Measurements from ENCODE around the gene PRM1. TPM values are rescaled to one million over a fixed set of nuclear protein-coding genes. Genes with fewer than 3 reads are reported as not detected.

The PRM1 gene
- total and polyA plus RNA-seq, 2 of the 13 experiments (the other 11 are each of a cell fraction or from before 2014, with no cell fraction given) = not detected

GRCh38 chr16:11234884-11235702 lies 46.0 kb downstream of the PRM1 start (continued):
- TF ChIP-seq, protein P1, sequence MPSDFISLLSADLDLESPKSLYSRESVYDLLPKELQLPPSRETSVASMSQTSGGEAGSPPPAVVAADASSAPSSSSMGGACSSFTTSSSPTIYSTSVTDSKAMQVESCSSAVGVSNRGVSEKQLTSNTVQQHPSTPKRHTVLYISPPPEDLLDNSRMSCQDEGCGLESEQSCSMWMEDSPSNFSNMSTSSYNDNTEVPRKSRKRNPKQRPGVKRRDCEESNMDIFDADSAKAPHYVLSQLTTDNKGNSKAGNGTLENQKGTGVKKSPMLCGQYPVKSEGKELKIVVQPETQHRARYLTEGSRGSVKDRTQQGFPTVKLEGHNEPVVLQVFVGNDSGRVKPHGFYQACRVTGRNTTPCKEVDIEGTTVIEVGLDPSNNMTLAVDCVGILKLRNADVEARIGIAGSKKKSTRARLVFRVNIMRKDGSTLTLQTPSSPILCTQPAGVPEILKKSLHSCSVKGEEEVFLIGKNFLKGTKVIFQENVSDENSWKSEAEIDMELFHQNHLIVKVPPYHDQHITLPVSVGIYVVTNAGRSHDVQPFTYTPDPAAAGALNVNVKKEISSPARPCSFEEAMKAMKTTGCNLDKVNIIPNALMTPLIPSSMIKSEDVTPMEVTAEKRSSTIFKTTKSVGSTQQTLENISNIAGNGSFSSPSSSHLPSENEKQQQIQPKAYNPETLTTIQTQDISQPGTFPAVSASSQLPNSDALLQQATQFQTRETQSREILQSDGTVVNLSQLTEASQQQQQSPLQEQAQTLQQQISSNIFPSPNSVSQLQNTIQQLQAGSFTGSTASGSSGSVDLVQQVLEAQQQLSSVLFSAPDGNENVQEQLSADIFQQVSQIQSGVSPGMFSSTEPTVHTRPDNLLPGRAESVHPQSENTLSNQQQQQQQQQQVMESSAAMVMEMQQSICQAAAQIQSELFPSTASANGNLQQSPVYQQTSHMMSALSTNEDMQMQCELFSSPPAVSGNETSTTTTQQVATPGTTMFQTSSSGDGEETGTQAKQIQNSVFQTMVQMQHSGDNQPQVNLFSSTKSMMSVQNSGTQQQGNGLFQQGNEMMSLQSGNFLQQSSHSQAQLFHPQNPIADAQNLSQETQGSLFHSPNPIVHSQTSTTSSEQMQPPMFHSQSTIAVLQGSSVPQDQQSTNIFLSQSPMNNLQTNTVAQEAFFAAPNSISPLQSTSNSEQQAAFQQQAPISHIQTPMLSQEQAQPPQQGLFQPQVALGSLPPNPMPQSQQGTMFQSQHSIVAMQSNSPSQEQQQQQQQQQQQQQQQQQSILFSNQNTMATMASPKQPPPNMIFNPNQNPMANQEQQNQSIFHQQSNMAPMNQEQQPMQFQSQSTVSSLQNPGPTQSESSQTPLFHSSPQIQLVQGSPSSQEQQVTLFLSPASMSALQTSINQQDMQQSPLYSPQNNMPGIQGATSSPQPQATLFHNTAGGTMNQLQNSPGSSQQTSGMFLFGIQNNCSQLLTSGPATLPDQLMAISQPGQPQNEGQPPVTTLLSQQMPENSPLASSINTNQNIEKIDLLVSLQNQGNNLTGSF (CRISPR knock-in tag; IDR thresholded peaks at IDR 0.05) = 0 out of 2 replicates have a peak, but pooled peaks have one; percentile 40
- no peak for TF ChIP-seq ZNF282 (IDR thresholded peaks at IDR 0.05; ENCODE audit: partially characterized antibody)
- TF ChIP-seq MAFK (conservative IDR thresholded peaks at IDR 0.05 in 1 of 2, IDR thresholded peaks at IDR 0.05 in 1 of 2; ENCODE audit: low read length in 2 of 2) = no peak
- 0 out of 2 replicates have a peak, but pooled peaks have one; percentile 47 for TF ChIP-seq ZMYM2 (CRISPR knock-in tag; IDR thresholded peaks at IDR 0.05)
- peak; percentile 96 for TF ChIP-seq ZNF121 (CRISPR knock-in tag; IDR thresholded peaks at IDR 0.05)
- peak; percentile 59; the same call in 1 of the 2 replicates for TF ChIP-seq CEBPB (IDR thresholded peaks at IDR 0.05; ENCODE audit: borderline replicate concordance, low read depth, low read length)
- no peak for TF ChIP-seq FIP1L1 (IDR thresholded peaks at IDR 0.05; ENCODE audit: borderline replicate concordance, insufficient read depth, low read depth, low read length)
- TF ChIP-seq LCORL (IDR thresholded peaks at IDR 0.05) = no peak
- peak; percentile 25; the same call in 1 of the 2 replicates for TF ChIP-seq LCORL (CRISPR knock-in tag; IDR thresholded peaks at IDR 0.05)
- TF ChIP-seq FOXA3 (CRISPR knock-in tag; IDR thresholded peaks at IDR 0.05) = 0 out of 2 replicates have a peak, but pooled peaks have one; percentile 22
- no peak for TF ChIP-seq SRY (CRISPR knock-in tag; IDR thresholded peaks at IDR 0.05)
- TF ChIP-seq SNAPC2 (CRISPR knock-in tag; IDR thresholded peaks at IDR 0.05) = no peak
- no peak for TF ChIP-seq HMG20B (CRISPR knock-in tag; conservative IDR thresholded peaks at IDR 0.05)
- TF ChIP-seq TERF1 (CRISPR knock-in tag; IDR thresholded peaks at IDR 0.05) = no peak
- TF ChIP-seq ADNP (CRISPR knock-in tag; IDR thresholded peaks at IDR 0.05) = peak; percentile 49; the same call in 1 of the 2 replicates
- no peak for TF ChIP-seq ZNF484 (CRISPR knock-in tag; IDR thresholded peaks at IDR 0.05; ENCODE audit: borderline replicate concordance, low read depth)
- no peak for TF ChIP-seq FOXA1 (IDR thresholded peaks at IDR 0.05)
- TF ChIP-seq FOXA1 (CRISPR knock-in tag; IDR thresholded peaks at IDR 0.05) = peak; percentile 58; the same call in 1 of the 2 replicates
- no peak for TF ChIP-seq ZNF770 (CRISPR knock-in tag; IDR thresholded peaks at IDR 0.05)
